Hepatocyte (in vitro differentiated cells): ENCODE results near the gene TRMT1. TPM values are rescaled to one million over a fixed set of nuclear protein-coding genes. Genes with fewer than 3 reads are reported as not detected.

Experiments used
- DNase-seq: peaks from one replicate; pipeline ENCODE4 v3.0.0-alpha.2; 2016; ENCODE audit warnings: low spot score
- H2AFZ ChIP-seq: fragments of 200-600 bp; sonication (generic); 2 replicates; pipeline ENCODE4 v1.6.0; 2016; ENCODE audit warnings: antibody characterized with exemption, mild to moderate bottlenecking
- H3K27ac ChIP-seq: fragments of 200-600 bp; sonication (generic); 2 replicates; pipeline ENCODE4 v1.5.1; 2016; ENCODE audit warnings: mild to moderate bottlenecking
- H3K27me3 ChIP-seq: fragments of 200-600 bp; sonication (generic); 2 replicates; pipeline ENCODE4 v1.6.1; 2016
- H3K36me3 ChIP-seq: fragments of 200-600 bp; sonication (generic); replicated peaks from 2 replicates; pipeline ENCODE4 v1.5.1; 2016; ENCODE audit warnings: low read depth; ENCODE audit not compliant: insufficient read depth
- H3K4me1 ChIP-seq: fragments of 200-600 bp; sonication (generic); 2 replicates; pipeline ENCODE4 v1.5.1; 2016; ENCODE audit warnings: mild to moderate bottlenecking, moderate library complexity; ENCODE audit not compliant: insufficient read depth
- H3K4me2 ChIP-seq: fragments of 200-600 bp; sonication (generic); 2 replicates; pipeline ENCODE4 v1.6.0; 2016
- H3K4me3 ChIP-seq: fragments of 200-600 bp; sonication (generic); 2 replicates; pipeline ENCODE4 v1.5.1; 2016; ENCODE audit warnings: mild to moderate bottlenecking
- H3K79me2 ChIP-seq: fragments of 200-600 bp; sonication (generic); 2 replicates; pipeline ENCODE4 v1.6.0; 2017; ENCODE audit warnings: mild to moderate bottlenecking
- H3K9me2 ChIP-seq: fragments of 200-600 bp; sonication (generic); replicated peaks from 2 replicates; pipeline ENCODE4 v1.6.0; 2017; ENCODE audit warnings: mild to moderate bottlenecking; ENCODE audit not compliant: insufficient read depth
- H3K9me3 ChIP-seq: fragments of 200-600 bp; sonication (generic); 2 replicates; pipeline ENCODE4 v1.5.1; 2016; ENCODE audit warnings: low read depth, mild to moderate bottlenecking
- H4K20me1 ChIP-seq: fragments of 200-600 bp; sonication (generic); 2 replicates; pipeline ENCODE4 v1.6.0; 2016; ENCODE audit warnings: mild to moderate bottlenecking; ENCODE audit not compliant: insufficient read depth, poor library complexity, severe bottlenecking
- EZH2 ChIP-seq: fragments of 200-600 bp; sonication (generic); IDR thresholded peaks from 2 replicates; pipeline ENCODE4 v1.6.1; 2016; ENCODE audit warnings: antibody characterized with exemption, mild to moderate bottlenecking, borderline replicate concordance
- EZH2phosphoT487 ChIP-seq: fragments of 200-600 bp; sonication (generic); IDR thresholded peaks from one replicate; pipeline ENCODE4 v1.6.1; 2018; ENCODE audit warnings: antibody characterized with exemption, mild to moderate bottlenecking, low read depth, moderate library complexity; ENCODE audit not compliant: unreplicated experiment, severe bottlenecking
- WGBS: methylation state at CpG from one replicate; pipeline ENCODE4 v1.1.6; 2016; ENCODE audit warnings: low lambda C conversion rate; ENCODE audit errors: missing lambda C conversion rate; 5-methylcytosine and 5-hydroxymethylcytosine counted together
- polyA plus RNA-seq: library from polyadenylated mRNA; unstranded; fragments of >200 nt; fragmentation: Nextera tagmentation; extraction: Ambion mirVana; gene quantifications from 2 replicates; pipeline ENCODE4 v1.2.1, GENCODE V29; 2016
- total RNA-seq: library from RNA; depleted of rRNA; stranded (reverse); fragments of >200 nt; gene quantifications from 2 replicates; pipeline ENCODE4 v1.2.3, GENCODE V29; 2014
- TF ChIP-seq, protein P1 (sequence below): fragments of 200-600 bp; sonication (generic); IDR thresholded peaks from 2 replicates; pipeline ENCODE4 v1.5.1; 2016; ENCODE audit warnings: antibody characterized with exemption, mild to moderate bottlenecking; ENCODE audit not compliant: poor library complexity

Gene TRMT1
- total and polyA plus RNA-seq, 2 experiments from 2014 or later = 31.2 to 33.4 TPM

DNA sequence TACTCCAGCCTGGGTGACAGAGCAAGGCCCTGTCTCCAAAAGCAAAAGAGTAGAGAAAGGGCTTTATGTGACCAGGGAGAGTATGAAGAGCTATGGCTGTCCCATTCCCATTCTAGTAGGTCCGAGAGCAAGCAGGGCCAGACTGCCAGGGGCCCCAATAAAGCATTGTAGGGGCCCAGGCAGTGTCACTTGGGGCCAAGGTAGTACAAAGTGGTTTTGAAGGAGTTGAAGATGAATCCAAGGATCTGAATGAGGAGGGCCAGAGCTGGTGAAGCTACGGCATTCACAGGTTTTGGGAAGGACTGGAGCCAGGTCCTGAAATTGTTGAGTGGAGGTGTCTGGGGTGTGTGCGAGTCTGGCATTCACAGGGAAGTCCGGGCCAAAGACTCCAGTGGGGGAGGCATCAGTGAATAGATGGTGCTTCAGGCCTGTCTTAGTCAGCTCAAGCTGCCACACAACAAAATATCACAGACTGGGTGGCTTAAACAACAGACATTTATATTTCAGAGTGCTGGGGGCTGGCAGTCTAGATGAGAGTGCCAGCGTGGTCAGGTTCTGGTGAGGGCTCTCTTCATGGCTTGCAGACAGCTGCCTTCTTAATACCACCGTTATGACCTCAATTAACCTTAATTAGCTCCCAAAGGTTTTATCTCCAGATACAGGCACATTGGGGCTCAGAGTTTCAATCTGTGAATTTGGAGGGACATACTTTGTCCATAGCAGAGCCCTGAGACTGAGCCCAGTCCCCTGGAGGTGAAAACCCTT lies 11.5 kb upstream of the TRMT1 start:
- TF ChIP-seq EZH2 (no peak), EZH2phosphoT487 (no peak)
- peaks cover 95% of the 10 kb centered on the region for H3K79me2 ChIP-seq
- no peaks in the 10 kb centered on the region for H3K27me3 ChIP-seq
- no peak overlapping the region for H2AFZ ChIP-seq
- peaks cover 32% of the 10 kb centered on the region for H4K20me1 ChIP-seq
- no peaks in the 10 kb centered on the region for H3K36me3 ChIP-seq
- H3K9me2 ChIP-seq = no peaks in the 10 kb centered on the region
- H3K4me2 ChIP-seq = no peak overlapping the region
- no peaks in the 10 kb centered on the region for H3K9me3 ChIP-seq
- DNase-seq = no peak
- 92% methylated on average over 6 of the region's 6 CpGs for WGBS
- H3K4me3 ChIP-seq = no peak overlapping the region
- H3K4me1 ChIP-seq = no peaks in the 10 kb centered on the region
- H3K27ac ChIP-seq = no peak overlapping the region

DNA sequence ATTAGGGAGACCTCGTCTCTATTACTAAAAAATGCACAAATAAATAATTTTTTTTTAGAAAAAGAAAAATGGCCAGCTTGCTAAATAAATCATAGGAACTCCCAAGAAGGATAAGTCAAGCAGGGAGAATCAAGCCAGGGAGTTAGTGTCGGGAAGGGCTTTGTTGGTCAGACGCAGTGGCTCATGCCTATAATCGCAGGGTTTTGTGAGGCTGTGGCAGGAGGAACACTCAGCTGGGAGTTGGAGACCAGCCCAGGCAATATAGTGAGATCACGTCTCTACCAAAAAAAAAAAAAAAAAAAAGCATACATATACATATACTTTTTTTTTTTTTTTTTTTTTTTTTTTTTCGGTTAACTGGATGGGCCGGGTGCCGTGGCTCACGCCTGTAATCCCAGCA lies 10.5 kb upstream of the TRMT1 start:
- WGBS = 91% methylated on average over 6 of the region's 9 CpGs
- TF ChIP-seq, protein P1, sequence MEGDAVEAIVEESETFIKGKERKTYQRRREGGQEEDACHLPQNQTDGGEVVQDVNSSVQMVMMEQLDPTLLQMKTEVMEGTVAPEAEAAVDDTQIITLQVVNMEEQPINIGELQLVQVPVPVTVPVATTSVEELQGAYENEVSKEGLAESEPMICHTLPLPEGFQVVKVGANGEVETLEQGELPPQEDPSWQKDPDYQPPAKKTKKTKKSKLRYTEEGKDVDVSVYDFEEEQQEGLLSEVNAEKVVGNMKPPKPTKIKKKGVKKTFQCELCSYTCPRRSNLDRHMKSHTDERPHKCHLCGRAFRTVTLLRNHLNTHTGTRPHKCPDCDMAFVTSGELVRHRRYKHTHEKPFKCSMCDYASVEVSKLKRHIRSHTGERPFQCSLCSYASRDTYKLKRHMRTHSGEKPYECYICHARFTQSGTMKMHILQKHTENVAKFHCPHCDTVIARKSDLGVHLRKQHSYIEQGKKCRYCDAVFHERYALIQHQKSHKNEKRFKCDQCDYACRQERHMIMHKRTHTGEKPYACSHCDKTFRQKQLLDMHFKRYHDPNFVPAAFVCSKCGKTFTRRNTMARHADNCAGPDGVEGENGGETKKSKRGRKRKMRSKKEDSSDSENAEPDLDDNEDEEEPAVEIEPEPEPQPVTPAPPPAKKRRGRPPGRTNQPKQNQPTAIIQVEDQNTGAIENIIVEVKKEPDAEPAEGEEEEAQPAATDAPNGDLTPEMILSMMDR = no peak
- no peak for TF ChIP-seq EZH2phosphoT487
- TF ChIP-seq EZH2 = no peak

DNA sequence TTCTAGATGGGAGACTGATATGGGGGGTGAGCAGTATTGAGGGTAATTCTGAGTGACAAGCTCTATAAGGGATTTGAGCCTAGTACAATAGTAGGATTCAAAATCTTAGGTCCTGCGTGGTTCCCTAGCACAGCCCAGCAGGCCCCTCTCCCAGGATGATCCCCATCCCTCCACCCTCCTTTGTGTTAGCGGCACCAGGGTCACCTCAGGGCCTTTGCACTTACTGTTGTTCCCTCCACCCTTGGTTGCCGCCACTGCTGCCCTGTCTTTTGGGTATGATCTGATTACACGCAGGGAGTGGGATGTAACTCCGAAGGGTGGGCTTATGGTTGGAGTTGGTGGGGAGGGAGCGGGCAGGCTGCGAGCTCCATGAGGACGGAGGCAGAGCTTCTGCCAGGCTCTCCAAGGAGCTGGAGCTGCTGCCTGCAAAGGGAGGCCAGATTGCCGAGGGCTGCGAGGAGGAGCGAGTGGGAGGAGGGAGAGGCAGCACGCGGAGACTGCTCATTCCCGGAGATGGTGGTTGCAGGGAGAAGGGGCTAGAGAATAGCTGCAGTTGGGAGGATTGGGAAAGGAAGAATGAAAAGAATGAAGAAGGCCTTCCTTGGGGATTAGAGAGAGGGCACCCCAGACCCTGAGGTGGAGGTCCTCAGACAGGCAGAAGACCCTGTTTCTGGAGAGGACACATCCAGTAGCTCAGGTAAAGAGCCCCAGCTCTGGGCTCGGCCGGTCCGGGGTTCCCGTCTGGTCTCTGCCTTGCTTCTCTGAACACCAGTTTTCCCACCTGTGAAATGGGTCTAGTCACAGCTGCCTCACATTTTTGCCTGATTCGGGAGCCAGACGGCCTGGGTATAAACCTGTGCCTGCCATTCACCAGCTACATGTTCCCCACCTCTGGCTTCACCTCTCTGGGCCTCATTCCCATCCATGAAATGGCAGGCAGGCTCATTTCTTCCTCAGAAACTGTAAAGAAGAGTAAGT lies 6.7 kb upstream of the TRMT1 start:
- TF ChIP-seq, protein P1 = no peak
- TF ChIP-seq EZH2phosphoT487 (no peak), EZH2 (no peak)
- H3K4me3 ChIP-seq = no peak overlapping the region
- peaks cover 40% of the 10 kb centered on the region for H4K20me1 ChIP-seq
- no peaks in the 10 kb centered on the region for H3K9me3 ChIP-seq
- no peaks in the 10 kb centered on the region for H3K9me2 ChIP-seq
- no peak overlapping the region for H3K4me2 ChIP-seq
- no peak for DNase-seq
- H3K4me1 ChIP-seq = peaks cover 24% of the 10 kb centered on the region
- 95% methylated on average over 20 of the region's 20 CpGs for WGBS
- H3K79me2 ChIP-seq = peaks cover 96% of the 10 kb centered on the region
- no peaks in the 10 kb centered on the region for H3K36me3 ChIP-seq
- no peak overlapping the region for H2AFZ ChIP-seq
- no peak overlapping the region for H3K27ac ChIP-seq
- no peaks in the 10 kb centered on the region for H3K27me3 ChIP-seq

More for the DNA sequence above, 10.5 kb upstream of the TRMT1 start:
- no peak for DNase-seq
- Histone ChIP-seq H2AFZ (no peak overlapping the region), H3K36me3 (no peaks in the 10 kb centered on the region), H3K27ac (no peak overlapping the region), H3K9me3 (no peaks in the 10 kb centered on the region), H3K9me2 (no peaks in the 10 kb centered on the region), H3K4me1 (peaks cover 4% of the 10 kb centered on the region), H3K27me3 (no peaks in the 10 kb centered on the region), H3K79me2 (peaks cover 96% of the 10 kb centered on the region), H4K20me1 (peaks cover 41% of the 10 kb centered on the region), H3K4me3 (no peak overlapping the region), H3K4me2 (no peak overlapping the region)
